HCT116 (cell line): ENCODE data around the gene SELENOM. TPM values are rescaled to one million over a fixed set of nuclear protein-coding genes. Genes with fewer than 3 reads are reported as not detected.
A peak's percentile ranks its signal among the peaks of the same experiment; 100 is the strongest.

Experiments
- ATAC-seq: fragments of 200-7000 bp; cut with Tn5 transposase; 2 replicates; pipeline ENCODE4 v1.9.1; 2020; ENCODE audit warnings: mild to moderate bottlenecking, moderate library complexity
- BruUV-seq: library from RNA; stranded (reverse); fragments of 400-500 nt; replicated peaks from 2 replicates; lab custom pipeline; 2021; lab: Mats Ljungman, UMichigan
- CTCF ChIA-PET: fragments of 300-600 bp; sonication (Branson Sonifier 250); formaldehyde crosslinking; loops from one replicate; lab custom pipeline; 2021; ENCODE audit warnings: antibody characterized with exemption; lab: Charles Lee
- POLR2A ChIA-PET: fragments of 300-600, 350-600 bp; sonication (Branson Sonifier 250); formaldehyde crosslinking; loops from one replicate; lab custom pipeline; 2021; ENCODE audit warnings: antibody characterized with exemption; lab: Charles Lee
- RAD21 ChIA-PET, 2 experiments: fragments of 300-600 bp; sonication (Branson Sonifier 250); formaldehyde crosslinking; loops; one replicate each; lab custom pipeline; 2023; ENCODE audit warnings: low total read pairs in 2 of 2; ENCODE audit not compliant: uncharacterized antibody in 2 of 2, unreplicated experiment in 2 of 2, low non-redundant PET in 1 of 2; lab: Charles Lee
- DNase-seq: peaks from one replicate; pipeline ENCODE4 v3.0.0-alpha.2; 2010; ENCODE audit warnings: low read depth, low spot score
- H2AFZ ChIP-seq: fragments of 200-600 bp; shearing (Covaris generic), sonication (generic); 2 replicates; pipeline ENCODE4 v1.6.1; 2017; ENCODE audit warnings: low read depth, mixed run types, mixed read lengths, antibody characterized with exemption, low read length; ENCODE audit not compliant: poor library complexity, severe bottlenecking
- H3K27ac ChIP-seq: 2 replicates; pipeline ENCODE4 v1.5.1; 2012; ENCODE audit warnings: low read depth, low read length
- H3K27me3 ChIP-seq: fragments of 200-600 bp; sonication (generic); 2 replicates; pipeline ENCODE4 v1.6.1; 2016; ENCODE audit warnings: mixed run types, low read length, mixed read lengths; ENCODE audit not compliant: insufficient read depth
- H3K36me3 ChIP-seq, 2 experiments: fragments of 200-500 bp in 1 of 2; fragments of 200-600 bp in 1 of 2; sonication (Bioruptor generic) in 1 of 2; sonication (generic) in 1 of 2; 2 replicates each; pipeline versions ENCODE4 v1.5.1 to v1.6.1; 2014 to 2016; ENCODE audit warnings: low read length in 2 of 2, inconsistent platforms in 1 of 2, mixed read lengths in 1 of 2, mixed run types in 1 of 2; ENCODE audit not compliant: insufficient read depth in 2 of 2, control insufficient read depth in 1 of 2
- H3K4me1 ChIP-seq, 2 experiments: fragments of 200-600 bp in 1 of 2; sonication (generic) in 1 of 2; 2 replicates each; pipeline versions ENCODE4 v1.5.1 to v1.6.1; 2012 to 2017; ENCODE audit warnings: low read length in 2 of 2, inconsistent platforms in 1 of 2, mild to moderate bottlenecking in 1 of 2, mixed read lengths in 1 of 2, mixed run types in 1 of 2, moderate library complexity in 1 of 2; ENCODE audit not compliant: insufficient read depth in 2 of 2, control insufficient read depth in 1 of 2
- H3K4me2 ChIP-seq: fragments of 200-600 bp; sonication (generic); 2 replicates; pipeline ENCODE4 v1.6.1; 2017; ENCODE audit warnings: mixed run types, low read length, mixed read lengths
- H3K4me3 ChIP-seq, 2 experiments: fragments of 200-600 bp in 1 of 2; sonication (generic) in 1 of 2; replicated peaks in 1 of 2; 2 replicates each; pipeline ENCODE4 v1.5.1; 2011 to 2016; ENCODE audit warnings: low read length in 2 of 2, control low read depth in 1 of 2, low read depth in 1 of 2, mild to moderate bottlenecking in 1 of 2, mixed read lengths in 1 of 2, mixed run types in 1 of 2
- H3K79me2 ChIP-seq: fragments of 200-600 bp; sonication (generic); 2 replicates; pipeline ENCODE4 v1.6.1; 2017; ENCODE audit warnings: mild to moderate bottlenecking, mixed run types, low read length, moderate library complexity, mixed read lengths; ENCODE audit not compliant: insufficient read depth
- H3K9ac ChIP-seq: fragments of 200-600 bp; sonication (generic); 2 replicates; pipeline ENCODE4 v1.6.1; 2016; ENCODE audit warnings: low read length, mixed read lengths
- H3K9me2 ChIP-seq: fragments of 200-600 bp; sonication (generic), shearing (Covaris generic); 2 replicates; pipeline ENCODE4 v1.6.1; 2017; ENCODE audit warnings: mixed run types, mild to moderate bottlenecking, moderate library complexity; ENCODE audit not compliant: insufficient read depth
- H3K9me3 ChIP-seq, 2 experiments: fragments of 200-500 bp in 1 of 2; fragments of 200-600 bp in 1 of 2; sonication (Bioruptor generic) in 1 of 2; sonication (generic) in 1 of 2; 2 replicates each; pipeline ENCODE4 v1.6.1; 2014 to 2017; ENCODE audit warnings: low read length in 2 of 2, mixed read lengths in 2 of 2, inconsistent platforms in 1 of 2, low read depth in 1 of 2, mild to moderate bottlenecking in 1 of 2, mixed run types in 1 of 2, moderate library complexity in 1 of 2; ENCODE audit not compliant: control insufficient read depth in 1 of 2, insufficient read depth in 1 of 2
- H4K20me1 ChIP-seq: fragments of 200-600 bp; sonication (generic), shearing (Covaris generic); 2 replicates; pipeline ENCODE4 v1.6.1; 2017; ENCODE audit warnings: mixed run types, mild to moderate bottlenecking, moderate library complexity; ENCODE audit not compliant: insufficient read depth
- FOSL1 ChIP-seq: IDR thresholded peaks from 2 replicates; pipeline ENCODE4 v1.6.1; 2012; ENCODE audit warnings: low read depth
- JUND ChIP-seq: IDR thresholded peaks from 2 replicates; pipeline ENCODE4 v1.6.1; 2012
- SIN3A ChIP-seq: IDR thresholded peaks from 2 replicates; pipeline ENCODE4 v1.6.1; 2012; ENCODE audit warnings: low read depth
- SRF ChIP-seq: IDR thresholded peaks from 2 replicates; pipeline ENCODE4 v1.6.1; 2012; ENCODE audit warnings: low read depth
- TCF7L2 ChIP-seq: IDR thresholded peaks from 2 replicates; pipeline ENCODE4 v1.7.0; 2011; ENCODE audit warnings: borderline replicate concordance, inconsistent platforms; ENCODE audit not compliant: insufficient read depth, insufficient read length; ENCODE audit errors: extremely low read depth
- ZNF274 ChIP-seq: fragments of 200-500 bp; sonication (Bioruptor generic); IDR thresholded peaks from 2 replicates; pipeline ENCODE4 v1.6.1; 2014; ENCODE audit warnings: mild to moderate bottlenecking, low read depth, low read length, inconsistent platforms
- intact Hi-C: fragments of 100-400 bp; cut with micrococcal nuclease; formaldehyde crosslinking; loops from 2 replicates; pipeline ENCODE4 v1.10.0; 2022
- total RNA-seq: library from RNA; stranded (reverse); gene quantifications from one replicate; pipeline ENCODE4 v1.2.1, GENCODE V29; 2021; ENCODE audit not compliant: unreplicated experiment

The SELENOM gene
- total RNA-seq, 1 experiment from 2014 or later: 65.6 TPM

GRCh38 chr22:31148488-31148887, 41.1 kb upstream of the SELENOM start:
- H3K9me2 ChIP-seq: no peaks in the 10 kb centered on the region
- no peak overlapping the region for H3K27ac ChIP-seq
- BruUV-seq: no TSS peak
- H3K4me1 ChIP-seq: peaks cover 0 to 17% of the 10 kb centered on the region in 2 experiments; a peak in 2 of 4 replicates
- H3K4me3 ChIP-seq: no peak overlapping the region
- H3K4me2 ChIP-seq: no peak overlapping the region
- CTCF ChIA-PET: interaction anchor here (0.9 to 3.8 kb wide), 4 partner anchors 40 to 65 kb away, joined by 3 to 57 read pairs (median 4); partner anchors contain the start of genes LIMK2 and SELENOM
- intact Hi-C loops: no loop called here
- no peaks in the 10 kb centered on the region for H4K20me1 ChIP-seq
- TF ChIP-seq SIN3A: no peak
- TF ChIP-seq ZNF274: no peak
- TF ChIP-seq, all 23 proteins: peak for 0
- H2AFZ ChIP-seq: peak overlapping the region; percentile 95
- H3K27me3 ChIP-seq: no peaks in the 10 kb centered on the region
- ATAC-seq (peak; percentile 12; the same call in 1 of the 2 replicates), DNase-seq (no peak)
- H3K79me2 ChIP-seq: no peaks in the 10 kb centered on the region
- ChIA-PET RAD21 (interaction anchor here (1.5 to 2.0 kb wide), 2 partner anchors 41 kb away, joined by 6 to 8 read pairs; partner anchors contain the start of gene SELENOM (in 2 of the 2)), POLR2A (no interaction called here)
- H3K36me3 ChIP-seq: no peaks in the 10 kb centered on the region
- H3K9ac ChIP-seq: no peak overlapping the region
- no peaks in the 10 kb centered on the region for H3K9me3 ChIP-seq

- H3K9ac ChIP-seq: no peak overlapping the region
- no peak overlapping the region for H2AFZ ChIP-seq
- no peaks in the 10 kb centered on the region for H3K79me2 ChIP-seq
- no peak overlapping the region for H3K27ac ChIP-seq
- ChIA-PET POLR2A (interaction anchor here (1.2 kb wide), 1 partner anchor 37 kb away, joined by 3 read pairs; the partner anchor contains the start of gene SELENOM), CTCF (interaction anchor here (1.0 to 3.1 kb wide), 2 partner anchors 36 to 64 kb away, joined by 3 to 19 read pairs; partner anchors contain the start of gene SELENOM)
- no peak overlapping the region for H3K4me3 ChIP-seq
- TF ChIP-seq JUND (peak; percentile 65; the same call in 1 of the 2 replicates), TCF7L2 (peak; percentile 15), SRF (no peak), SIN3A (no peak), FOSL1 (peak; percentile 56; the same call in 1 of the 2 replicates)
- TF ChIP-seq, all 23 proteins: peak for 3
- no peaks in the 10 kb centered on the region for H3K36me3 ChIP-seq
- no peaks in the 10 kb centered on the region for H3K27me3 ChIP-seq
- BruUV-seq: no TSS peak
- intact Hi-C loops: no loop called here
- H3K9me3 ChIP-seq: no peaks in the 10 kb centered on the region
- H3K9me2 ChIP-seq: no peaks in the 10 kb centered on the region
- no peaks in the 10 kb centered on the region for H4K20me1 ChIP-seq
- RAD21 ChIA-PET: interaction anchor here in 1 of 2 experiments (0.8 kb wide), 1 partner anchor 37 kb away, joined by 3 read pairs; the partner anchor contains the start of gene SELENOM
- peak overlapping the region; percentile 22 for H3K4me2 ChIP-seq
- peaks cover 0 to 16% of the 10 kb centered on the region in 2 experiments; a peak in 2 of 4 replicates for H3K4me1 ChIP-seq
- no peak for DNase-seq
- ATAC-seq: no peak
Measured at GRCh38 chr22:31144223-31144622, 36.9 kb upstream of the SELENOM start.
